Glutamatergic neuron (in vitro differentiated cells): ENCODE results near the gene SEMA4D. TPM values are rescaled to one million over a fixed set of nuclear protein-coding genes. Genes with fewer than 3 reads are reported as not detected.

Experiments used
- DNase-seq: peaks from one replicate; pipeline ENCODE4 v3.0.0; 2022
- H3K27ac Mint-ChIP-seq: one replicate; pipeline ENCODE4 v1.8.0; 2020; ENCODE audit warnings: mild to moderate bottlenecking, mixed read lengths, inconsistent platforms; ENCODE audit not compliant: unreplicated experiment
- H3K27me3 Mint-ChIP-seq: one replicate; pipeline ENCODE4 v1.8.0; 2020; ENCODE audit warnings: mild to moderate bottlenecking, moderate library complexity, mixed read lengths, inconsistent platforms; ENCODE audit not compliant: unreplicated experiment
- H3K36me3 Mint-ChIP-seq: one replicate; pipeline ENCODE4 v1.8.0; 2020; ENCODE audit warnings: mild to moderate bottlenecking, mixed read lengths, inconsistent platforms; ENCODE audit not compliant: unreplicated experiment
- H3K4me1 Mint-ChIP-seq: one replicate; pipeline ENCODE4 v1.8.0; 2020; ENCODE audit warnings: mild to moderate bottlenecking, low read depth, mixed read lengths, inconsistent platforms; ENCODE audit not compliant: unreplicated experiment
- H3K4me3 Mint-ChIP-seq: one replicate; pipeline ENCODE4 v1.8.0; 2020; ENCODE audit warnings: mild to moderate bottlenecking, mixed read lengths, inconsistent platforms; ENCODE audit not compliant: unreplicated experiment
- H3K9me3 Mint-ChIP-seq: one replicate; pipeline ENCODE4 v1.8.0; 2020; ENCODE audit warnings: mild to moderate bottlenecking, moderate library complexity, mixed read lengths, inconsistent platforms; ENCODE audit not compliant: unreplicated experiment
- CTCF ChIP-seq: fragments of 200-600 bp; sonication (generic); IDR thresholded peaks from one replicate; pipeline ENCODE4 v1.5.0; 2021; ENCODE audit not compliant: partially characterized antibody, unreplicated experiment
- total RNA-seq: library from RNA; stranded (reverse); fragmentation: NEBNext Ultra II Directional; extraction: Animal tissue kit (Norgen Biotek cat#: 25700); gene quantifications from one replicate; pipeline ENCODE4 v1.2.1, GENCODE V29; 2021; ENCODE audit not compliant: unreplicated experiment

SEMA4D gene
- total RNA-seq, 1 donor from 2014 or later = 192 TPM

GRCh38 chr9:89390578-89391116, 107.3 kb downstream of the SEMA4D start:
- DNase-seq = no peak
- peaks cover 5% of the 10 kb centered on the region for H3K36me3 Mint-ChIP-seq
- TF ChIP-seq CTCF = no peak
- H3K4me3 Mint-ChIP-seq = no peak overlapping the region
- H3K9me3 Mint-ChIP-seq = peaks cover 26% of the 10 kb centered on the region
- H3K27ac Mint-ChIP-seq = no peak overlapping the region
- peaks cover 5% of the 10 kb centered on the region for H3K4me1 Mint-ChIP-seq
- peaks cover 9% of the 10 kb centered on the region for H3K27me3 Mint-ChIP-seq

- no peak for TF ChIP-seq CTCF
- Mint-ChIP-seq H3K36me3 (peaks cover 5% of the 10 kb centered on the region), H3K4me1 (peaks cover 4% of the 10 kb centered on the region), H3K27ac (no peak overlapping the region), H3K4me3 (no peak overlapping the region), H3K27me3 (peaks cover 9% of the 10 kb centered on the region), H3K9me3 (peaks cover 27% of the 10 kb centered on the region)
- no peak for DNase-seq
These were observed 107.8 kb downstream of the SEMA4D start for GRCh38 chr9:89390068-89390555.

- peaks cover 1% of the 10 kb centered on the region for H3K4me1 Mint-ChIP-seq
- no peak for TF ChIP-seq CTCF
- DNase-seq = no peak
- H3K27ac Mint-ChIP-seq = no peak overlapping the region
- H3K27me3 Mint-ChIP-seq = peaks cover 7% of the 10 kb centered on the region
- H3K9me3 Mint-ChIP-seq = peaks cover 23% of the 10 kb centered on the region
- H3K4me3 Mint-ChIP-seq = no peak overlapping the region
- H3K36me3 Mint-ChIP-seq = peaks cover 4% of the 10 kb centered on the region
These were observed 109.1 kb downstream of the SEMA4D start for GRCh38 chr9:89388868-89389177.

GRCh38 chr9:89388084-89388867, 109.6 kb downstream of the SEMA4D start:
- no peak for DNase-seq
- H3K36me3 Mint-ChIP-seq = peaks cover 5% of the 10 kb centered on the region
- H3K27ac Mint-ChIP-seq = no peak overlapping the region
- H3K4me3 Mint-ChIP-seq = no peak overlapping the region
- peaks cover 1% of the 10 kb centered on the region for H3K4me1 Mint-ChIP-seq
- H3K9me3 Mint-ChIP-seq = peaks cover 26% of the 10 kb centered on the region
- peaks cover 6% of the 10 kb centered on the region for H3K27me3 Mint-ChIP-seq
- no peak for TF ChIP-seq CTCF

DNA sequence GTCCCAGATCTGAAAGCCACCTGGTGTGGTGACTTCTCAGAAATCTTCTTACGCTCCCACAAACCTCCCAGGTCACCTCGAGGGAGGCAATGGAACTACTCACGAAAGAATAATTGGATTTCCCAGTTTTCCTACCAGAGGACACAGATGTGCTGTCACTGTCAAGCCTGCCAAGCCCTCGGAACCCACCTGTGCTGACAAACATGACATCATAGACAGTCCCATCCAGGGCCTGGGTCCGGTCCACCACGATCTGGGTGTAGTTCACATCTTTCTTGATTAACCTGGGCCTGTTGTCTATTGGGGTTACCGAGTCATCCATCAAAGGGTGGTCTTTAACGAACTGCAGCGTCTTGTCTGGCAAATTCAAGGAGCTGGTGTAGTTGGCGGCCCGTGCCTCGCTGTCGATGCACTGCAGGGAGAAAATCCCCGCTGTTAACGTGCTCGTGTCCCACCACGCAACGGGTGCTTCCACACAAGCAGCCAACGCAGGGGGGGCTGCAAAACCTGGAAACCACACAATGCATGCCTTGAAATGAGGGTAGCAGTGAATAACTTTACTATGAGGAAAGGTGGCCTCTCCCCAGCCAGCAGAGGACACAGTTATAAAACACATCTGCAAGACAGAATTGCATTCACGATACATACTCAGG, 110.6 kb downstream of the SEMA4D start:
- Mint-ChIP-seq H3K27ac (no peak overlapping the region), H3K36me3 (peaks cover 9% of the 10 kb centered on the region), H3K4me1 (peaks cover 1% of the 10 kb centered on the region), H3K9me3 (peaks cover 24% of the 10 kb centered on the region), H3K4me3 (no peak overlapping the region), H3K27me3 (peaks cover 8% of the 10 kb centered on the region)
- TF ChIP-seq CTCF = no peak
- DNase-seq = no peak
